Adrenal gland (tissue), 12 donors: ENCODE measurements around the gene MROH7. TPM values are rescaled to one million over a fixed set of nuclear protein-coding genes. Genes with fewer than 3 reads are reported as not detected.
A peak's percentile ranks its signal among the peaks of the same experiment; 100 is the strongest.

ENCODE experiments used
- DNase-seq, 7 donors: peaks; one replicate each; pipeline ENCODE4 v3.0.0-alpha.2; 2019 to 2020
- H3K27ac ChIP-seq, 5 donors: fragments of 200-600 bp; sonication (generic) in 4 of 5; 1 replicate in 3 of 5; 2 replicates in 2 of 5; pipeline versions ENCODE4 v1.5.1 to v1.8.0; 2016 to 2020; ENCODE audit warnings: mild to moderate bottlenecking in 1 of 5
- H3K27me3 ChIP-seq: fragments of 200-600 bp; 2 replicates; pipeline ENCODE4 v1.8.0; 2021
- H3K36me3 ChIP-seq, 2 donors: fragments of 200-600 bp; replicated peaks in 1 of 2; 1 replicate in 1 of 2; 2 replicates in 1 of 2; pipeline versions ENCODE4 v1.5.1 to v1.8.0; 2018 to 2022
- H3K4me1 ChIP-seq, 2 donors: fragments of 200-600 bp; replicated peaks in 1 of 2; 1 replicate in 1 of 2; 2 replicates in 1 of 2; pipeline versions ENCODE4 v1.5.1 to v1.8.0; 2018 to 2021
- H3K4me3 ChIP-seq, 4 donors: fragments of 200-600 bp; sonication (generic) in 3 of 4; one replicate each; pipeline ENCODE4 v1.5.1; 2016 to 2018
- H3K9me3 ChIP-seq, 3 donors: fragments of 200-600 bp; sonication (generic) in 1 of 3; replicated peaks in 1 of 3; 1 replicate in 2 of 3; 2 replicates in 1 of 3; pipeline versions ENCODE4 v1.5.1 to v1.8.0; 2016 to 2021
- POLR2A ChIP-seq, 2 donors: fragments of 450-650 bp; IDR thresholded peaks; one replicate each; pipeline ENCODE4 v1.6.1; 2017; ENCODE audit warnings: antibody characterized with exemption in 2 of 2, mild to moderate bottlenecking in 2 of 2, moderate library complexity in 1 of 2
- WGBS, 4 donors: extraction: QIAGEN DNeasy Blood & Tissue Kit in 2 of 4; methylation state at CpG; one replicate each; pipeline versions ENCODE4 v1.1.5 to v1.1.7; 2013 to 2017; 5-methylcytosine and 5-hydroxymethylcytosine counted together
- intact Hi-C, 2 donors: fragments of 100-400 bp; cut with DNase I; formaldehyde crosslinking; loops; one replicate each; pipeline versions ENCODE4 v1.14.1 to v1.15.0; 2022 to 2023
- polyA plus RNA-seq, 3 donors: library from polyadenylated mRNA; stranded (reverse); fragments of 200-250 nt in 2 of 3; fragments of 350-450 nt in 1 of 3; fragmentation: Illumina TruSeq in 1 of 3; extraction: RNeasy Lipid Tissue Mini Kit (QIAGEN cat#74804) in 1 of 3; gene quantifications; one replicate each; pipeline ENCODE4 v1.2.3, GENCODE V29; 2013 to 2014
- total RNA-seq, 9 donors: library from RNA; depleted of rRNA in 4 of 9; stranded (reverse); fragments of >200 nt in 4 of 9; fragments of 120-200 nt in 1 of 9; fragmentation: NEBNext Ultra II Directional in 1 of 9; extraction: Animal tissue kit (Norgen Biotek cat#: 25700) in 1 of 9; gene quantifications; one replicate each; pipeline versions ENCODE4 v1.1.0 to v1.2.4, GENCODE V29; 2013 to 2023
- TF ChIP-seq, protein P1 (sequence below), 6 experiments: fragments of 450-650 bp in 4 of 6; fragments of 200-600 bp in 2 of 6; sonication (generic) in 1 of 6; IDR thresholded peaks; 1 replicate in 5 of 6; 2 replicates in 1 of 6; pipeline versions ENCODE4 v1.5.1 to v1.8.0; 2016 to 2021; ENCODE audit warnings: antibody characterized with exemption in 6 of 6, mild to moderate bottlenecking in 2 of 6, moderate library complexity in 1 of 6
- donor health status: healthy with polysubstance abuse.
- donor health status: Bipolar disorder and iron deficiency.
- donor health status: DM: yes; HTN: yes; CAD: no.
- donor health status: DM: no; HTN: no; CAD: no.
- donor health status: DM: no; HTN: no; CAD: no.
- donor health status: DM: yes; HTN: yes; CAD: no.

Gene MROH7
- total and polyA plus RNA-seq, 12 donors: 0.62 to 13.0 (median 2.1) TPM

DNA sequence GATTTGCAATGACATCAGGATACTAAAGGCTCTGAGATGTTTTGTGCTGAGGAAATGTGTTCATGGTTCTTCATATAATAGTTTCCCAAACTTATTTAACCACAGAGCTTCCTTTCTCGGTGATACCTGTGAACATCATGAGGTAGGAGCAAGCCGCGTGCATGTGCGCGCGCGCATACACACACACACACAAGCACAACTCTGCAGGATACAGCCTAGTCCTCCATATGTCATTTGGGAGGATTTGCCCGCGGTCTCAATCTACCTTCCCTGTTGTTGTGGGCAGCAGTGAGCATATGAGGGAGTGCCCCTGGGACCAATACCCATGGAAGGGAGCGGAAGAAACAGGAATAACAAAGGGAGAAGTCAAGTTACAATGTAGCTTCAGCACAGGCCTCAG lies 61.9 kb downstream of the MROH7 start:
- intact Hi-C loops: no loop called here
- Histone ChIP-seq H3K27ac (no peak overlapping the region), H3K36me3 (no peaks in the 10 kb centered on the region), H3K27me3 (no peaks in the 10 kb centered on the region), H3K4me3 (no peak overlapping the region), H3K9me3 (no peaks in the 10 kb centered on the region), H3K4me1 (no peaks in the 10 kb centered on the region)
- WGBS, 4 donors: 91 to 96% (median 95%) methylated on average over 10 of the region's 10 CpGs
- no peak for TF ChIP-seq POLR2A (IDR thresholded peaks at IDR 0.05)
- TF ChIP-seq, protein P1, sequence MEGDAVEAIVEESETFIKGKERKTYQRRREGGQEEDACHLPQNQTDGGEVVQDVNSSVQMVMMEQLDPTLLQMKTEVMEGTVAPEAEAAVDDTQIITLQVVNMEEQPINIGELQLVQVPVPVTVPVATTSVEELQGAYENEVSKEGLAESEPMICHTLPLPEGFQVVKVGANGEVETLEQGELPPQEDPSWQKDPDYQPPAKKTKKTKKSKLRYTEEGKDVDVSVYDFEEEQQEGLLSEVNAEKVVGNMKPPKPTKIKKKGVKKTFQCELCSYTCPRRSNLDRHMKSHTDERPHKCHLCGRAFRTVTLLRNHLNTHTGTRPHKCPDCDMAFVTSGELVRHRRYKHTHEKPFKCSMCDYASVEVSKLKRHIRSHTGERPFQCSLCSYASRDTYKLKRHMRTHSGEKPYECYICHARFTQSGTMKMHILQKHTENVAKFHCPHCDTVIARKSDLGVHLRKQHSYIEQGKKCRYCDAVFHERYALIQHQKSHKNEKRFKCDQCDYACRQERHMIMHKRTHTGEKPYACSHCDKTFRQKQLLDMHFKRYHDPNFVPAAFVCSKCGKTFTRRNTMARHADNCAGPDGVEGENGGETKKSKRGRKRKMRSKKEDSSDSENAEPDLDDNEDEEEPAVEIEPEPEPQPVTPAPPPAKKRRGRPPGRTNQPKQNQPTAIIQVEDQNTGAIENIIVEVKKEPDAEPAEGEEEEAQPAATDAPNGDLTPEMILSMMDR (IDR thresholded peaks at IDR 0.05): no peak
- DNase-seq: peak in 1 of 7 donors; percentile 13

DNA sequence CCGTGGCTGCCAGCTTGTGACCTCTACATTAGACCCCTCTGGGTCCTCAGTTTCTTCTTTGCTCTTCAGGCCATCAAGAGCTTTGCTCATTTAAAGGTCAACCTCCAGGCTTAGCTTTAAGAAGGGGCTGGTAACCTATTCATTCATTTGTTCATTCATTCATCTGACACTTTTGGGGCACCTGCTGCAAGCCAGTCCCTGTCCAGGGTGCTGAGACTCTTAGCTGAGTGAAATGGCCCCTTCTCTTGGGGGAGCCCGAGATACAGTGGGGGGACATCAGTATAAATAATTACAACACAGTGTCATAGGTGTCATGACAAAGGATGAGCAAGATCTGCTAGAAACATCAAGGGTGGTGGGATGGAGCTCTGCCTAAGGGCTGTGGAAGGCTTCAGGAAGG lies 63.6 kb downstream of the MROH7 start:
- DNase-seq: no peak
- Histone ChIP-seq H3K27ac (no peak overlapping the region), H3K27me3 (no peaks in the 10 kb centered on the region), H3K9me3 (no peaks in the 10 kb centered on the region), H3K4me3 (no peak overlapping the region), H3K36me3 (no peaks in the 10 kb centered on the region), H3K4me1 (no peaks in the 10 kb centered on the region)
- intact Hi-C loops: no loop called here
- 69 to 83% (median 72%) methylated on average over 2 of the region's 2 CpGs for WGBS, 4 donors
- TF ChIP-seq POLR2A (IDR thresholded peaks at IDR 0.05): no peak
- TF ChIP-seq, protein P1 (IDR thresholded peaks at IDR 0.05): no peak

DNA sequence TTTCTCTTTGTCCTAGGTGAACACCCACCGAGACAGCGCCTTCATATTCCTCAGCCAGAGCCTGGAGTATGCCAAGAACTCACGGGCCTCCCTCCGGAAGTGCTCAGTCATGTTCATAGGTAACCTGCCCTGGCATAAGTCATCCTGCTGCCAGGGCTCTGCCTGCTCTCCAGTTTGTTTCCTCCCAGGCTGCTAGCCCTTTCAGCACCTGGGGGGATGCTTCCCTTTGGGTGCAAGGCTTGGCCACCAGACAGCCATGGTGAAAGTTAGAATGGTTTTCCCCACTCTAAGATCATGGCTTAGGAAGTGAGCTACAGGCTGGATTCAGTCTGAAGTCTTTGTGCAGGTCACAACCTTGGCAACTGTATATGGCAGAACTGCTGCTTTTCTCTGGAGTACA lies 64.8 kb downstream of the MROH7 start:
- H3K9me3 ChIP-seq: no peaks in the 10 kb centered on the region
- H3K27ac ChIP-seq: no peak overlapping the region
- H3K4me3 ChIP-seq: no peak overlapping the region
- intact Hi-C loops: no loop called here
- H3K36me3 ChIP-seq: no peaks in the 10 kb centered on the region
- H3K4me1 ChIP-seq: no peaks in the 10 kb centered on the region
- no peaks in the 10 kb centered on the region for H3K27me3 ChIP-seq
- no peak for TF ChIP-seq POLR2A (IDR thresholded peaks at IDR 0.05)
- TF ChIP-seq, protein P1 (IDR thresholded peaks at IDR 0.05): no peak
- 79 to 89% (median 86%) methylated on average over 3 to 4 of the region's 4 CpGs for WGBS, 4 donors
- DNase-seq: no peak

DNA sequence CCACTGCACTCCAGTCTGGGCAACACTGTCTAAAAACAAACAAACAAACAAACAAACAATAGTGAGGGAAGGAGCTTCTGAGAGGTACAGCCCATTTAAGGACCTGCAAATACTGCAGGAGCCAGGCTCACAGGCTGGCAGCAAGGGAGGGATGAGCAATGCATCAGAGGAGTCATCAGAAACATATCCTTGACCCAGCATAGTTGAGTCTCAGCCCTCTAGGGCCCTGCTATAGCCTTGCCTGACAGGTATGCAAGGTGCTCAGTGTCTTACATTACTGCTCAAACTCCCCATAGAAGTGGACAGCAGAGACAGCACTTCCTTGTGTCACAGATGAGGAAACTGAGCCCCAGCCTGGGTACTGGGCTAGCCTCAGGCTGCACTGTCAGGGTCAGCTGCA lies 66.8 kb downstream of the MROH7 start:
- Histone ChIP-seq H3K27ac (no peak overlapping the region), H3K36me3 (no peaks in the 10 kb centered on the region), H3K4me3 (no peak overlapping the region), H3K27me3 (no peaks in the 10 kb centered on the region), H3K9me3 (no peaks in the 10 kb centered on the region), H3K4me1 (no peaks in the 10 kb centered on the region)
- no peak for DNase-seq
- intact Hi-C loops: no loop called here
- no peak for TF ChIP-seq POLR2A (IDR thresholded peaks at IDR 0.05)
- TF ChIP-seq, protein P1 (IDR thresholded peaks at IDR 0.05): no peak
